ENCODE measurements around the gene CSRP1.

DNA sequence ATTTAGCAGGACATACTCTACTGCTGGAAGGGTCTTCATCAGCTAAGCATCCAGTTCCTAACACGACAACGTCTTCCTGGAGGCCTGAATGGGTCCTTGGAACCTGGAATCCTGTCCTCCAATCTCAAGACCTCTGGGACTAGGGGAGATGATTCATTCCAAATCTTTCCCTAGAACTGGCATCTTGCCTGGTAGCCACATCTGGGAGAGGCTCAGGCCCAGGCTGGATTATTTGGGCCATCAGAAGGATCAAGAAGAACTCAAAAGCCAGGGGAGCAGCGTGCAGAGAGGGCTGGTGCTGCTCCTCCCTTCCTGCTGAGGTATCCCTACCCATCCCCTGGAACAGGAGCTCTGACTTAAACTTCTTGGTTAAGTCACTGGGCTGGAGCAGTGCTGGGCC lies 35.2 kb downstream of the CSRP1 start:
- TF ChIP-seq, protein P1, sequence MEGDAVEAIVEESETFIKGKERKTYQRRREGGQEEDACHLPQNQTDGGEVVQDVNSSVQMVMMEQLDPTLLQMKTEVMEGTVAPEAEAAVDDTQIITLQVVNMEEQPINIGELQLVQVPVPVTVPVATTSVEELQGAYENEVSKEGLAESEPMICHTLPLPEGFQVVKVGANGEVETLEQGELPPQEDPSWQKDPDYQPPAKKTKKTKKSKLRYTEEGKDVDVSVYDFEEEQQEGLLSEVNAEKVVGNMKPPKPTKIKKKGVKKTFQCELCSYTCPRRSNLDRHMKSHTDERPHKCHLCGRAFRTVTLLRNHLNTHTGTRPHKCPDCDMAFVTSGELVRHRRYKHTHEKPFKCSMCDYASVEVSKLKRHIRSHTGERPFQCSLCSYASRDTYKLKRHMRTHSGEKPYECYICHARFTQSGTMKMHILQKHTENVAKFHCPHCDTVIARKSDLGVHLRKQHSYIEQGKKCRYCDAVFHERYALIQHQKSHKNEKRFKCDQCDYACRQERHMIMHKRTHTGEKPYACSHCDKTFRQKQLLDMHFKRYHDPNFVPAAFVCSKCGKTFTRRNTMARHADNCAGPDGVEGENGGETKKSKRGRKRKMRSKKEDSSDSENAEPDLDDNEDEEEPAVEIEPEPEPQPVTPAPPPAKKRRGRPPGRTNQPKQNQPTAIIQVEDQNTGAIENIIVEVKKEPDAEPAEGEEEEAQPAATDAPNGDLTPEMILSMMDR (IDR thresholded peaks at IDR 0.05; ENCODE audit: poor library complexity, severe bottlenecking): no peak
- TF ChIP-seq EZH2 (IDR thresholded peaks at IDR 0.05; ENCODE audit: borderline replicate concordance, insufficient read depth, low read length, poor library complexity, severe bottlenecking): no peak
- TF ChIP-seq RAD21 (conservative IDR thresholded peaks at IDR 0.05): no peak
- TF ChIP-seq, protein P2, sequence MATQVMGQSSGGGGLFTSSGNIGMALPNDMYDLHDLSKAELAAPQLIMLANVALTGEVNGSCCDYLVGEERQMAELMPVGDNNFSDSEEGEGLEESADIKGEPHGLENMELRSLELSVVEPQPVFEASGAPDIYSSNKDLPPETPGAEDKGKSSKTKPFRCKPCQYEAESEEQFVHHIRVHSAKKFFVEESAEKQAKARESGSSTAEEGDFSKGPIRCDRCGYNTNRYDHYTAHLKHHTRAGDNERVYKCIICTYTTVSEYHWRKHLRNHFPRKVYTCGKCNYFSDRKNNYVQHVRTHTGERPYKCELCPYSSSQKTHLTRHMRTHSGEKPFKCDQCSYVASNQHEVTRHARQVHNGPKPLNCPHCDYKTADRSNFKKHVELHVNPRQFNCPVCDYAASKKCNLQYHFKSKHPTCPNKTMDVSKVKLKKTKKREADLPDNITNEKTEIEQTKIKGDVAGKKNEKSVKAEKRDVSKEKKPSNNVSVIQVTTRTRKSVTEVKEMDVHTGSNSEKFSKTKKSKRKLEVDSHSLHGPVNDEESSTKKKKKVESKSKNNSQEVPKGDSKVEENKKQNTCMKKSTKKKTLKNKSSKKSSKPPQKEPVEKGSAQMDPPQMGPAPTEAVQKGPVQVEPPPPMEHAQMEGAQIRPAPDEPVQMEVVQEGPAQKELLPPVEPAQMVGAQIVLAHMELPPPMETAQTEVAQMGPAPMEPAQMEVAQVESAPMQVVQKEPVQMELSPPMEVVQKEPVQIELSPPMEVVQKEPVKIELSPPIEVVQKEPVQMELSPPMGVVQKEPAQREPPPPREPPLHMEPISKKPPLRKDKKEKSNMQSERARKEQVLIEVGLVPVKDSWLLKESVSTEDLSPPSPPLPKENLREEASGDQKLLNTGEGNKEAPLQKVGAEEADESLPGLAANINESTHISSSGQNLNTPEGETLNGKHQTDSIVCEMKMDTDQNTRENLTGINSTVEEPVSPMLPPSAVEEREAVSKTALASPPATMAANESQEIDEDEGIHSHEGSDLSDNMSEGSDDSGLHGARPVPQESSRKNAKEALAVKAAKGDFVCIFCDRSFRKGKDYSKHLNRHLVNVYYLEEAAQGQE (IDR thresholded peaks at IDR 0.05; ENCODE audit: borderline replicate concordance): no peak
- TF ChIP-seq TAF1 (IDR thresholded peaks at IDR 0.05; ENCODE audit: low read depth): no peak
- no peak for TF ChIP-seq POLR2AphosphoS5 (IDR thresholded peaks at IDR 0.05)
- TF ChIP-seq SMC3 (conservative IDR thresholded peaks at IDR 0.05; ENCODE audit: poor library complexity): no peak
- TF ChIP-seq EP300 (conservative IDR thresholded peaks at IDR 0.05; ENCODE audit: poor library complexity, severe bottlenecking): no peak
- no peak for TF ChIP-seq MXI1 (conservative IDR thresholded peaks at IDR 0.05; ENCODE audit: poor library complexity, severe bottlenecking)
